ENCODE data around the gene ZNF697.
"Not testable (repeated sequence)": the region's sequence is repeated elsewhere in the genome, so short reads cannot be mapped to it uniquely, and the experiment has no call there.

The ZNF697 gene

DNA sequence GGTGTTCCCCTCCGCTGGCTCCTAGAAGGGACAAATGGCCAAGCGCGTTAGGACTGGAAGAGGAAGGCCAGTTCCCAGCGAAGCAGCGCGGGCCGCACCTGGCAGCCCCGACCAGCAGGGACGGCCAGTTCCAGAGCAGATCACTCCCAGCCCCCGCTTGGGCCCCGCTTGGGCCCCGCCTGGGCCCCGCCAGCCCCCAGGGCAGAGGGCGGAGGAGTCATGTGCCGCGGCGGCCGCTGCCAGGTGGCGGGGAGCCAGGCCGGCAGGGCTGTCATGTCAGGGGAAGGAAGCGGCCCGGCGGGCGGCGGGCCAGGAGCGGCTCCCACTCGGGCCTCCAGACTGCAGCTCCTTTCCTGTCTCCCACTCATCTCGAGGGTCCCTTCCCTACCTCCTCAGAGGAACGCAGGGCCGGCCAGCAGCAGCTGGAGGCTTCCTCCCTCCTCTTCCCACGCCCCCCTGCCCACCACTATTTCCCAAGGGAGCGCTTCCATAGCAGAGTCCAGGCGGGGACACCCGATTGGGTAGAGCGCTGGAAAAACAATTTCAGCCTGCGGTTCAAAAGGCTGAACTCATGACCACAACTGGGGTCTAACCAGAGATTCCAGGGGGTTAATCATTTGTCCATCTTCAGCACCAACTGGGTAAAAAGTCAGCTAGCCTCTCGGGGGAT is 16.5 kb downstream of the ZNF697 start:
- peak; percentile 92 for DNase-seq (ENCODE audit: low spot score)

DNA sequence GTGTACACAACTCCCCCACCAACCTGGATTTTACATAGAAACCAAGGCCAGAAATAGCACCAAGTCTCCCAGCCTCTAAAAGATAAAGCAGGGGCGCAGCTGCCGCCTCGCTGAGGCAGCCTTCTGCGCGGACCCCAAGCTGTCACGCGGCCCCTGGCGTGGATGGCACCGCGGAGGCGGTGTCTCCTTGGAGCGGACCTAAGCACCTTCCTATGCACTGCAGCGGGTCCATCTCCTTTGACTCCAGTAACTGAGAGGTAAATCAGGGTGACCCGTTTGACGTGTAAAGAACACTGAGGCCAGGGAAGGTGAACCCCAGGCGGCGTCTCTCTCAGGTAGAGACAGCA is 17.0 kb downstream of the ZNF697 start:
- DNase-seq (ENCODE audit: low spot score) = no peak

DNA sequence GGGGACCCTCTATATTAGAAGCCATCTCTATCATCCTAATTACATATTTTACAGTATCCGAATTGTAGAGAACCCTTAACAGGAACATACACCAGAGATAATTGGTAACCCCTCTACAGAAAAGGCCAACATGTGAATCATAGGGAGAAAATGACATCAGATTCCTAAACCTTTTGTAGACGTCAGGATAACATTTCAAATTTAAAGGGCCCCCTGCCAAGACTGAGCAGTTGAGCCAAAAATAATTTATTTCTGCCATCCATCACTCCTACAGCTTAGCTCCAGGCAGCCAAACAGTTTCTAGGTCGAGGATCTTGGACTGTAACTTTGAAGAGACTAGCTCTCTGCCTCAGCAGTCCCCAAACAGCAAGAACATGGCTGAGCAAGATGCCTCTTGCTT is 21.2 kb downstream of the ZNF697 start:
- DNase-seq (ENCODE audit: low spot score) = peak; percentile 20

DNA sequence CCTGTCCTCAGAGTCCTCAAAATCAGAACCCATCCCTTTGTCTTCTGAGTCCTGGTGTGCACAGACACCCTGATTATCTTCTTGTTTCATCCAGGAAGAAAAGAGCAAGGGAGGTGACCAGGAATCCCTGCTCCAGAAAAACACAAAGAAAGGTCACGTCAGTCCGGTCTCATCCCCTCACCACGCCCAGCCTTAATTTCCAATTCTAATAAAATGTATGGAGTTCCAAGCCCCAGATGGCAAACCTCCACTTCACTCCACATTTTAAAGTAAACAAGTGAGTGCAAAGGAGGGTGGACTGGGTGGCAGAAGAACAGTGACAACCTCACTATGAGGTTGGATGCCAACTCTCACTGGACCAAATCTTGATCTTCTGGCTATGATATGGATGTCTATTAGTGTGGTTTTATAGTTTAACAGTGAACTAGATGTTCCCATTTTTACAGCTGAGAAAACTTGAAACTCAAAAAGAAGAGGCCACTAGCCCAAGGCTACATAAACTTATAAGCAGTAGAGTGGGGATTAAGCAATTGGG is 22.0 kb downstream of the ZNF697 start:
- no peak for DNase-seq (ENCODE audit: low spot score)

DNA sequence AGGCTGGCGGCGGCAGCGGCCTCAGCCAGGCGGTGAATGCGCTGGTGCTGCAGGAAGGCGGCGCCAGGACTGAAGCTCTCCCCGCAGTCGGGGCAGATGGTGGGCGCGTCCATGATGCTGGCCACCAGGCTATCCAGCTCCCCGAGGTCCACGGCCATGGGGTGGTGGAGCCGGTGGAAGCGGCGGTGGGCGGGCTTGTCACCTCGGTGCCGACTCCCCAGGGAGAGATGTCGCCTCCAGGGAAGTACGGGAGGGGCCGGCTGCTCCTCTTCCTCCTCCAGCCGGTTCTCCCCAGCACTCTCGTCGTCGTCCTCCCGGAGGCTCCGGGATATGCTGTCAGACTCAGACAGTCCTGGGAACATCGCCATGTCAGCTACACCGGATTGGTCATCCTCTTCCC is 24.4 kb downstream of the ZNF697 start:
- DNase-seq (ENCODE audit: low spot score) = no peak

DNA sequence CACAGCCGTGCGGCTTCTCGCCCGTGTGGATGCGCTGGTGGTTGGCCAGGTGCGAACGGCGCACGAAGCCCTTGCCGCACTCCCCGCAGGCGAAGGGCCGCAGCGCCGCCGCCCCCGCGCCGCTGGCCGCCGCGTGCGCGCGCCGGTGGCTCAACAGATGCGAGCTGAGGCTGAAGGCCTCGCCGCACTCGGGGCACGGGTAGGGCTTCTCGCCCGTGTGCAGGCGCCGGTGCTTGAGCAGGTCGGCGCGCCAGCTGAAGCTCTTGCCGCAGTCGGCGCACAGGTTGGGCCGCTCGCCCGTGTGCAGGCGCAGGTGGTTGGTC is 24.9 kb downstream of the ZNF697 start:
- DNase-seq (ENCODE audit: low spot score) = no peak

DNA sequence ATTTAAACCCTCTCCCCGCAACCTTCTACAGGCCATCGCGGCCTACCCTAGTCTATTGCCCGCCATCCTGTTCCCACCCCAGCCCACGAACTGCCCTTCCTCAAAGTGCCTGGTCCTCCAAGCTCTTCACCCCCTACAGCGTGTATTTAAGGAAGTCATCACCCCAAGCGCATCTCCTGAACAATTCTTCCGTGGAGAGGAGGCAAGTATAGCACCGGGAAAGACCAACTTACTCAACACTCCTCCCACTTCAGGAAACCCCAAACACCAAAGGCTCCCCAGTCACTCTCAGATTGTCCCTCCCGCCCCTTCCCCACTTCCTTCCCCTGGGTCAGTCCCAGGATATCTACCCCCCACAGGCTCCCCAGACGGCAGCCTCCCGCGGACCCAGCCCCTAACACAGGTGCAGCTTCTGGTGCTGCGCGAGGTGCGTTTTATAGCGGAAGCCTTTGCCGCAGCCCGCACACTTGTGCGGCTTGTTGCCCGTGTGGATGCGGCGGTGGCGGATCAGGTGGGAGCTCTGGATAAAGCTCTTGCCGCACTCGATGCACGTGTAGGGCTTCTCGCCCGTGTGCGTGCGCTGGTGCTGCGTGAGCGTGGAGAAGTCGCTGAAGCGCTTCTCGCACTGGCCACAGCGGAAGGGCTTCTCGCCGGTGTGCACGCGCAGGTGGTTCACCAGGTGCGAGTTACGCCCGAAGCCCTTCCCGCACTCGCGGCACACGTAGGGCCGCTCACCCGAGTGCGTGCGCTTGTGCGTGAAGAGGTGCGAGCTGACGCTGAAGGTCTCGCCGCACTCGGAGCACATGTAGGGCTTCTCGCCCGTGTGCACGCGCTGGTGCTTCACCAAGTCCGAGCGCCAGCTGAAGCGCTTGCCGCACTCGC is 25.5 kb downstream of the ZNF697 start:
- no peak for DNase-seq (ENCODE audit: low spot score)

DNA sequence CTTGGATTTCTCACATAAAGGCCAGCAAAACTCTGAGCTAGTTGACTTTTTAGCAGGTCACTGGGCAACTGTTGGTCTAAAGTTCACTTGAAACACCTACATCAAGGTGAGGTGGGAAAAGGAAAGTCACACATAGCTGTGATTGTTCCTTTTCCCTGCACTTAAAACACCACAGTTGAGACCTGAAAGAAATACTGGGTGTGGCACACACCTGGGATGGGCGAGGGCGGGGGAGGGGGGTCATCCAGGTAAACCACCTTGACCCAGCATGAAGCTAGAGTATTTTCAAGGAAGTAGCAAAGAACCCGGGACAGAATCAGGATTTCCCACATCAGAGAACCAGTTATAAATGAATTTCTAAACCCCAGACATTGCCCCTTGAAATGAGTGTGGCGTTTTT is 26.4 kb downstream of the ZNF697 start:
- DNase-seq (ENCODE audit: low spot score) = no peak

DNA sequence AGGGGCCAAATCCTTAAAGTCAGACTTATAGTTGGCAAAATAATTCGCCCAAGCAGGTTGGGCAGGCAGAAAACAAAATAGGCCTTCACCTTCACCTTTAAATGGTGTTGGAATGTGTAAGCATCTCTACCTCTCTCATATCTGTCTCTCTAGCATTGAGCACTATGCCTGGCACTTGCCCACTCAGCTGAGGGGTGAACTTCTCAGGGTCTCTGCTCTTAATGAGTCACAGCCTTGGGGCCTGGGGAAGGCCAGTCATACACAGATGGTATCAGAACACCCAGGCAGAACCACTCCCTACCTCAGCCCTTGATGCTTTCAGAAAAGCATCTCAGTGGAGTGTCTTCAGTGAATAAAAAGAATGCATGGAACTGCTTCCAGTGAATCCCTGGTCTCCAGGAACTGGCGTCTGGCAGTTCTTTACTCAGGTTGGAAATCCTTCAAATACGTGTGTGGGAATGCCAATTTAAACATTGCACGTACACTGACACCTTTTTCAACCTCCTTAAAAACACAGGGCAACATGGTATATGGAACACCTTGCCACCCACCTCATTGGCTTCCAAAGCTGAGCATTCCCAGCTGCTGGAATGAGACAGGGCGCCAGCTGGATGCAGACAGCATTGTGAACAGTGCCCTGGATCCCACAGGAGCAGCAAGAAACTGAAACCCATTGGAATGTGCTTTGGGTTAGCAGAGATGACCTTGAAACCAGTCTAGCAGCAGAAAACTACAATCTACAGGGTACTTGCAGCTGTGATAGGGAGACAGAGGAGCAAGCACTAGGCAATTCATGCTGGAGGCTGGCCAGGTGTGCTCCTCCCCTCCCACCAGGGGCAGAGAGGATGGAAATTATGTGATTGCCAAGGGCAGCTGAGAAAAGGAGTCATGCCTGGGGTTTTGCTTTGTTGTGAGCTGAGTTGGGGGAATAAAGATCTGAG is 30.0 kb downstream of the ZNF697 start:
- DNase-seq (ENCODE audit: low spot score) = no peak

DNA sequence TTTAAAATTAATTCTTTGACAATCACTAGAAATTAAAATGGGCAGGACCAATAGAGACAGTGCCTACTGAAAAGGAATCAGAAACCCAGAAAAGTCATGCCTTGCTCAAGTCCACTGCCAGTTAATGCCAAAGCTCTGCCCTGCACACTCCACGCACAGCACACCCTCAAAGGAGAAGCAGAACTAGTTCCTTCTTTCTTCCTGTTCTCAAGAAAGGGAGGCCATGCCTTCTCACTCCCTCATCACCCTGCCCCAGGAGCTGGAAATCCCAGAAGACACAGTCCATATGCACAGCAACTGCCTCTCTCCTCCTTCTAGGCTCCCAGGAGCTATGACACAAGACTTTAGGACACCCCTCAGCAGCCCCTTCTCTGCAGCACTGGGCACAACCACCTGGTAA is 31.3 kb downstream of the ZNF697 start:
- not testable (repeated sequence) for DNase-seq (ENCODE audit: low spot score)

DNA sequence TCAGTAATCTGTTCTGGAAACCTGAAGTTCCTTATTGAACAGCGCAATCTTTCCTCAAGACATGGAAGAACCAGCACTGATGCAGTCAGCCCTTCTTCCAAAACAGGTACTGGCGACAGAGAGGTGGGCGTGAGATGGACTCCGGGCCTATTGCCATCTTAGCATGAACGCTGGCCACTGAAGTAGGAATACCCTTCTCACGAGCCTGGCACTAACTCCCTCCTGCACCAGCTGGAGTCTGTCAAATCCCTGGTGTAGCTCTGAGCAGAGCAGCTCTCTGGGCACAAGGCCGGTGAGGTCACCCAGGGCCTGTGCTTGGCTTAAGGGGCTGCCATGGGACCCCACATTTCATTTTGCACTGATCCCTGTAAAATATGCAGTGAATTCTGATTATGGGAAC is 33.0 kb downstream of the ZNF697 start:
- not testable (repeated sequence) for DNase-seq (ENCODE audit: low spot score)

DNA sequence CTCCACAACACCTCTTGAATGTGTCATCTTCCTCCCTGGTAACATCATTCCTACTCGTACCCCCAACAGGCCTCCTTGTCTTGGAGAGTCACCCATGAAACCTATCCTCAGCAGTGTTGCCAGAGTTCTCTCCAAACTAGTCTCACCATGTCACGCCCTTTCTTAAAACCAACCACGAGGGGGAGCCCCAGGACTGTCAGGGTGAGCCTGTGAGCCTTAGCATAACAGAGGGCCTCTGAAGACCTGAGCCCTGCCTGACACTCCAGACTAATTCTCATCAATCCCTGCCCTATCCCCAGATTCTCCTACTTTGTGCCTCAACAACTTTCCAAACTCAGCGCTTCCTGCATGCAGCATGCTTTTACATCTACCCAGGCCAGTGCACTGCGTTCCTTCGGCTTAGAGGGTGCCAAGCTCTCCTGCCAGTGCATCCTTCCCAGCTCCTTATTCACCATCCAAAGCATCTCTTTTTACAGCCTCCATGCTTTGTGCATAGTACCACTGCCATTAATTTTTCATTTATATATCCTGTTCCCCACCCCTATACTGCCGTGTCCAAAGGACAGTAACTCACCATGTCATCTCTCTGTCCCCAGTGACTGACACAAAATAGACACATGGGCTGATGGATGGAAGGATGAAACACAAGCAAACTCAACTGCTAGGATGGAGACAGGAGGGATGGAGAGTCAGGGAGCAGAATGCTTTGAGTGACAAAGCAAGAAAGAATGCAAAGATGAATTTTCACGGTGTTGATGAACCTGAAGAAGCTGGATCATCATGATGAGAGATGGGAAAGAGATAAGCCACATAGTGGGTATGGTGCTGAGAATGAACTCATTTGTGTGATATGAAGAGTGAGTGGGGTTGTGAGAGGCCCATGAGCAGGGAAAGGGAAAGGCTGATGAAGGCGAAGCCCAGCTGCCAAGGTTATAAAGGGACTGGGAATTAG is 34.0 kb downstream of the ZNF697 start:
- peak; percentile 86 for DNase-seq (ENCODE audit: low spot score)

DNA sequence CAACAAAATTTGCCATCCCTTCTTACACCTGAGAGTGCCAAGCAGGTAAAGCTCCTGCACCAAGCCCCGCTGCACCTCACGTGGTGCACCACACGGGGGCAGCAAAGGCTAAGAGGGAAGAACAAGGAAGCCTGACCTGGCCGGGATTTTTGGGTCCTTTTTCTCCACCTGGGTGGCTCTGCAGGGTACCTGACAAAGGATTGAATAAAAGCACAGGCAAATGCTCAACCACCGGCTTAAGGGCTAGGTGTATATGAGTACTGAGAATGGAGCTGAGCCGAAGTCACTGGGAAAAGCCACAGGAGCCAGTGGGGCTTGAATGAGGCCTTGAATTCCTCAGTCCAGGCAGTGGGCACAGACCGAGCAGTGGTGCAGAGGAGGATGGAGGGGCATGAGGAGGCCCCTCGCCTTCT is 36.4 kb downstream of the ZNF697 start:
- peak; percentile 71 for DNase-seq (ENCODE audit: low spot score)

DNA sequence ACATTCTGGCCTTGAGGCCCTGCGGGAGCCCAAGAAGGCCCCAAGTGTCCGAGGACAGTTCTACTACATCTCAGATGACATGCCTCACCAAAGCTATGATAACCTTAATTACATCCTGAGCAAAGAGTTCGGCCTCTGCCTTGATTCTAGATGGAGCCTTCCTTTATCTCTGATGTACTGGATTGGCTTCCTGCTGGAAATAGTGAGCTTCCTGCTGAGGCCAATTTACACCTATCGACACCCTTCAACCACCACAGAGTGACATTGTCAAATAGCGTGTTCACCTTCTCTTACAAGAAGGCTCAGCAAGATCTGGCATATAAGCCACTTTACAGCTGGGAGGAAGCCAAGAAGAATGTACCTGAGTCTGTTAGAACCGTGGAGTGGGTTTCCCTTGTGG is 39.2 kb downstream of the ZNF697 start:
- not testable (repeated sequence) for DNase-seq (ENCODE audit: low spot score)

DNA sequence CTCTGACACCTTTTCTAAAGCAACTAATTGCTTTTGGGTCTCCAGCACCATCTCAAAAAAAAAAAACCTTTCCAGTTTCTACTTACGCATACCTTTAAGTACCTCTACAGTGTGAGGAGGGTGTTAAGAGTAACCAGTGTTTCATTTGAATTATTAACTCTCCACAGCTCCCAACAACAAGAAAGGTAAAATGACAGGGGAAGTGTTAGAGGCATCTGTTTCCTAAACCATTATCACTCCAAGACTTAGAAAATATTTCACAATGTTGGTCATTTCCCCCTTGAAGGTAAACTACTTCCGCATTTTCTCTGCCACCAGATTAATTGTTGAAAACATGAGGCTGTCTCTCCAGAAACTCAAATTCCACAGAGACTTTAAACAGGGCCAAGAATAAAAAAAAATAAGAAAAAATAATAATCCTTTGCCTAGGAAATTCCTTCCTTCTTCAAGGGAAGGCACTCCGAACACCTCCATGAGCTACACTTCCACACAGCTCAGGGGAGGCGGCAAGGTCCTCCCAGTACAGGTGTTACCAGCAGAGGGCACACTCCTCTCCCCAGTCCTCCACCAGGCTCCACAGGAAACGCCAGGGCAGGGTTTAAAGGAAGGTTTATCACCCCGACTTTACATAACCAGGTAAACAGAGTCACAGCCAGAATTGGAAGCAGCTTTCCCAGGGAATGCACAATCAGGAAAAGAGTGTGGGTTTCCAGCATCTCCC is 40.8 kb downstream of the ZNF697 start:
- not testable (repeated sequence) for DNase-seq (ENCODE audit: low spot score)

DNA sequence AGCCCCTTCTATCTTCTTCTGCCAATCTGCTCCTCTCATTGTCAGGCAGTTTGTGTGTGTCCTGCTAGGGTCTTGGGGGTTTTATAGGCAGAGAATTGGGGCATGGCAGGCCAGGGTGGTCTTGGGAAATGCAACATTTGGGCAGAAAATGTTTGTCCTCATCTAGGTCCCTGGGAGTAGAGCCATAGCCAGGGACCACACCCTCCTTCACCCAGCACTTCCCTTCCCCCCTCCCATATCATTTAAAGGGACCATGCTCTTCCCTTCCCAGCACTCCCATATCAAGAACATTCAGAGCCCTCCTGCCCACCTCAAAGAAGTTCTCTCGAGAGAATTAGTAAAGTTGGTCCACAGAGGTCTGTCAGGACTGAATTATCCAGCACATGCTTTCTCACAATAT is 41.7 kb downstream of the ZNF697 start:
- DNase-seq (ENCODE audit: low spot score) = no peak

DNA sequence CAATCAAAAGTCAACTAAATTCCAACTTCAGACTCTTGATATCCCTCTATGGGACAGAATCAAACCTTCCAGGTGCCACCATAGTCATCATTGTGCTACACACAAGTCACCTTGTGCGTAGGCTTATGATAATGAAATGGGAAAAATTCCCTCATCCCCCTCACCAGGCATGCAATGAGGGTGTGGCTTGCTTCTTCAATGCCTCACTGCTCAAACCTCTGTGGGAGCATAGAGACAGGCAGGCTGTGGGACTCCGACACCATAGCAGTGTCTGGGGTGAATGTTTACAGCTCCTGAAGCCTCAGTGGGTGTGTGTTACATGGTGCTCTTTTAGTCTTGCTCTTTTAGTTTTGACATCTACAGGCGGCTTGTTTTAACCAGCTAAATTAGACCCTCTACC is 42.4 kb downstream of the ZNF697 start:
- no peak for DNase-seq (ENCODE audit: low spot score)

DNA sequence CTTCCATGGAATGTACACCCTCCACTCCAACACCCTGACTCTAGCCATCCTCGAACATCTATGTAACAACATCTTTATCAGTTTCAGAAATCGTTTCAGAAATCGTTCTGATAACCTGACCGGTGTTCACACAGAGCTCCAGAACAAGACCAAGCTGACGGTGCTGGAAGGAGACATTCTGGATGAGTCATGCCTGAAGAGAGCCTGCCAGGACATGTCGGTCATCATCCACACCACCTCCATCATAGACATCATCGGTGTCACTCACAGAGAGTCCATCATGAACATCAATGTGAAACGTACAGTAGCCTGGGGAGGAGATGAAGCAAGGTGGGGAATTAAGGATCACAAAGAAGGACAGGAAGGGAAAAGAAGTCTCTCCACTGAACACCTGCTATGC is 43.0 kb downstream of the ZNF697 start:
- not testable (repeated sequence) for DNase-seq (ENCODE audit: low spot score)

DNA sequence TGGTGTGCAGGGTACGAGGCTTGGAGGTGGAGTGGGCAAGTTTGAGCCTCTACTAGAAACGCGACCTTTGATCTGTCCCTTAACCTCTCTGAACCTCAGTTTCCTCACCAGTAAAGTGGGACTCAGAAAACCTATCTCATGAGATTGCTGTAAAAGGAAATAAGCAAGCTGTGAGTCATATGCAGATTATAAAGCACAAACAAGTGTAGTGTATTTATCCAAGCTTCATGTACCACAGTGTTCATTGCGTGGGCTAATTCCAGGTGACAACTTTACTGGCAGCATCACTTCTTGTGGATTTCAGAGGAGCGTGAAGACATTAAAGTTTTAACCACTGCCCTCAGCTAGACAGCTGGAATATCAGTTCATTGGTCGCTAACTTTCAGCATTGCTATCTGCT is 44.4 kb downstream of the ZNF697 start:
- no peak for DNase-seq (ENCODE audit: low spot score)

DNA sequence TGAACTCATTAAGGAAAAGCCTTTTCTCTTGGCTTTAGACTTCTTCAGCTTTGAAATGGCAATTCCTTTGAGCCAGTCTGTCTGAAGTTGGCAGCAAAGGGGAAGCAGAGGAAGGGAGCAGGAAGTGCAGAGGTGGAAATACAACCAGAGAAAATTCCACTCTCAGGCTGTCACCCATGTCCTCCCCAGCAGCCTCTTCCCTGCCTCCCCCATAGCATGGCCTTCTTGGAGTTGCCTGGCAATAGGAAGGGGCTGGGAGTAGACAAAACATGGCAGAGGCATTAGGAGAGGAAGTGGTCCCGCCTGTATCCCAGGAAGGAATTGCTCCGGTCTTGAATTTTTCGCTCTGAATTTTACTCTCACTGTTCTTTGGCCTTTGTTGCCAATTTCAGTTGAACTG is 44.8 kb downstream of the ZNF697 start:
- not testable (repeated sequence) for DNase-seq (ENCODE audit: low spot score)

DNA sequence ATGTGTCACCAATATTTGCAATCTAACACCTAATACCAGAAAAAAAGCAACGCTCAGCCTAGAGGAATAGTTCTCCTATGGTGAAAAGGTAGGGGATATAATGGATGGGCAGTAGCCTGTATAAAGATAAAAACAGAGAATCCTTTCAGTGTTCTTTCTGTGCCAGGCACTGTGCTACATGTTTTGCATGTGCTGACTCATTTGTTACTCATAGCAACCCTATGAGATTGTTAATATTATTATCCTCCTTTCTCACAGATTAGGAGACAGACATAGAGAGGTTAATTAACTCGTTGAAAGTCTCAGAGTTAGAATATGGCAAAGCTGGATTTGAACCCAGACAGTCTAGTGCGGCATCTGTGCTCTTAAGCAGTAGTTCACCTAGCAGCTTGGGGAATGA is 45.3 kb downstream of the ZNF697 start:
- not testable (repeated sequence) for DNase-seq (ENCODE audit: low spot score)

All from GM03348 (cell line).